ENCODE results near the gene MCTP1. TPM values are rescaled to one million over a fixed set of nuclear protein-coding genes. Genes with fewer than 3 reads are reported as not detected.

MCTP1 gene
- total and polyA plus RNA-seq, 2 experiments from 2014 or later = 1.3 to 5.7 TPM

GRCh38 chr5:95262933-95263660, 21.8 kb downstream of the MCTP1 start:
- DNase-seq (ENCODE audit: low spot score) = peak; percentile 62

GRCh38 chr5:95261437-95262175, 23.3 kb downstream of the MCTP1 start:
- Histone ChIP-seq H3K36me3 (replicated peaks; ENCODE audit: insufficient read depth, low read depth) (no peaks in the 10 kb centered on the region), H3K9me2 (replicated peaks; ENCODE audit: insufficient read depth) (no peaks in the 10 kb centered on the region), H3K4me2 (no peak overlapping the region), H3K4me3 (no peak overlapping the region), H3K27ac (no peak overlapping the region), H4K20me1 (ENCODE audit: insufficient read depth, poor library complexity, severe bottlenecking) (no peaks in the 10 kb centered on the region), H3K4me1 (ENCODE audit: insufficient read depth) (peaks cover 14% of the 10 kb centered on the region), H2AFZ (no peak overlapping the region), H3K79me2 (no peaks in the 10 kb centered on the region), H3K9me3 (ENCODE audit: low read depth) (no peaks in the 10 kb centered on the region), H3K27me3 (peaks cover 1% of the 10 kb centered on the region)
- WGBS (ENCODE audit: low lambda C conversion rate, missing lambda C conversion rate) = 69% methylated on average over 4 of the region's 4 CpGs
- TF ChIP-seq EZH2 (IDR thresholded peaks at IDR 0.05; ENCODE audit: borderline replicate concordance) (no peak), CTCF (IDR thresholded peaks at IDR 0.05; ENCODE audit: poor library complexity) (peak; percentile 59)
- peak; percentile 37 for DNase-seq (ENCODE audit: low spot score)

More at GRCh38 chr5:95262933-95263660, 21.8 kb downstream of the MCTP1 start:
- Histone ChIP-seq H3K27me3 (no peaks in the 10 kb centered on the region), H3K9me2 (replicated peaks; ENCODE audit: insufficient read depth) (no peaks in the 10 kb centered on the region), H3K4me2 (peak overlapping the region; percentile 45), H3K27ac (peak overlapping the region; percentile 35), H3K36me3 (replicated peaks; ENCODE audit: insufficient read depth, low read depth) (no peaks in the 10 kb centered on the region), H3K4me3 (no peak overlapping the region), H3K9me3 (ENCODE audit: low read depth) (no peaks in the 10 kb centered on the region), H3K4me1 (ENCODE audit: insufficient read depth) (peaks cover 14% of the 10 kb centered on the region), H2AFZ (peak overlapping the region; percentile 22), H4K20me1 (ENCODE audit: insufficient read depth, poor library complexity, severe bottlenecking) (no peaks in the 10 kb centered on the region), H3K79me2 (no peaks in the 10 kb centered on the region)
- 71% methylated on average over 3 of the region's 3 CpGs for WGBS (ENCODE audit: low lambda C conversion rate, missing lambda C conversion rate)
- TF ChIP-seq EZH2 (IDR thresholded peaks at IDR 0.05; ENCODE audit: borderline replicate concordance) = no peak
- TF ChIP-seq EZH2phosphoT487 (IDR thresholded peaks at IDR 0.05; ENCODE audit: low read depth, severe bottlenecking, unreplicated experiment) = no peak
- TF ChIP-seq CTCF (IDR thresholded peaks at IDR 0.05; ENCODE audit: poor library complexity) = no peak

GRCh38 chr5:95256991-95257390, 27.9 kb downstream of the MCTP1 start:
- no peaks in the 10 kb centered on the region for H4K20me1 ChIP-seq (ENCODE audit: insufficient read depth, poor library complexity, severe bottlenecking)
- peaks cover 4% of the 10 kb centered on the region for H3K27me3 ChIP-seq
- TF ChIP-seq CTCF (IDR thresholded peaks at IDR 0.05; ENCODE audit: poor library complexity) = no peak
- no peak for TF ChIP-seq EZH2phosphoT487 (IDR thresholded peaks at IDR 0.05; ENCODE audit: low read depth, severe bottlenecking, unreplicated experiment)
- TF ChIP-seq EZH2 (IDR thresholded peaks at IDR 0.05; ENCODE audit: borderline replicate concordance) = no peak

More at GRCh38 chr5:95256991-95257390, 27.9 kb downstream of the MCTP1 start:
- no peak overlapping the region for H2AFZ ChIP-seq
- no peak overlapping the region for H3K27ac ChIP-seq
- no peak for DNase-seq (ENCODE audit: low spot score)
- no peaks in the 10 kb centered on the region for H3K9me2 ChIP-seq (replicated peaks; ENCODE audit: insufficient read depth)
- no peak overlapping the region for H3K4me2 ChIP-seq
- H3K4me3 ChIP-seq = no peak overlapping the region
- no peaks in the 10 kb centered on the region for H3K9me3 ChIP-seq (ENCODE audit: low read depth)
- no peaks in the 10 kb centered on the region for H3K4me1 ChIP-seq (ENCODE audit: insufficient read depth)
- H3K79me2 ChIP-seq = no peaks in the 10 kb centered on the region
- no peaks in the 10 kb centered on the region for H3K36me3 ChIP-seq (replicated peaks; ENCODE audit: insufficient read depth, low read depth)

Measured in hepatocyte (in vitro differentiated cells).